Mucosa of gallbladder (tissue), 1 donor: ENCODE measurements around the gene CHCHD6. TPM values are rescaled to one million over a fixed set of nuclear protein-coding genes. Genes with fewer than 3 reads are reported as not detected.

Experiments
- DNase-seq: peaks from one replicate; pipeline ENCODE4 v3.0.0-alpha.2; 2020; ENCODE audit warnings: low spot score
- total RNA-seq: library from RNA; stranded (reverse); gene quantifications from one replicate; pipeline ENCODE4 v1.2.1, GENCODE V29; 2021
- donor health status: DM: no; HTN: no; CAD: no.

CHCHD6 gene
- total RNA-seq, 1 donor from 2014 or later: 12.3 TPM

GRCh38 chr3:126668450-126669401 lies 35.3 kb upstream of the CHCHD6 start:
- no peak for DNase-seq

GRCh38 chr3:126671521-126671920 lies 32.5 kb upstream of the CHCHD6 start:
- DNase-seq: no peak

- DNase-seq: no peak
Observed at GRCh38 chr3:126672340-126672739, 31.7 kb upstream of the CHCHD6 start.

- no peak for DNase-seq
Observed at GRCh38 chr3:126672741-126673140, 31.3 kb upstream of the CHCHD6 start.

GRCh38 chr3:126676919-126677705 lies 26.9 kb upstream of the CHCHD6 start:
- DNase-seq: no peak

- no peak for DNase-seq
Observed at GRCh38 chr3:126677862-126678503, 26.1 kb upstream of the CHCHD6 start.

- DNase-seq: no peak
Observed at GRCh38 chr3:126678693-126679317, 25.2 kb upstream of the CHCHD6 start.

- DNase-seq: peak; percentile 83
Observed at GRCh38 chr3:126679318-126679751, 24.7 kb upstream of the CHCHD6 start.

- no peak for DNase-seq
Observed at GRCh38 chr3:126679831-126680666, 24.0 kb upstream of the CHCHD6 start.

GRCh38 chr3:126680667-126681055 lies 23.4 kb upstream of the CHCHD6 start:
- no peak for DNase-seq

GRCh38 chr3:126682009-126682408 lies 22.0 kb upstream of the CHCHD6 start:
- DNase-seq: no peak

- DNase-seq: no peak
Observed at GRCh38 chr3:126683069-126683468, 21.0 kb upstream of the CHCHD6 start.

- no peak for DNase-seq
Observed at GRCh38 chr3:126684218-126684751, 19.8 kb upstream of the CHCHD6 start.

GRCh38 chr3:126685021-126685420 lies 19.0 kb upstream of the CHCHD6 start:
- no peak for DNase-seq

GRCh38 chr3:126685493-126685892 lies 18.5 kb upstream of the CHCHD6 start:
- DNase-seq: no peak

GRCh38 chr3:126691765-126692164 lies 12.3 kb upstream of the CHCHD6 start:
- DNase-seq: no peak

- DNase-seq: no peak
Observed at GRCh38 chr3:126692858-126693257, 11.2 kb upstream of the CHCHD6 start.

GRCh38 chr3:126693921-126694320 lies 10.1 kb upstream of the CHCHD6 start:
- DNase-seq: no peak

GRCh38 chr3:126696701-126697267 lies 7.3 kb upstream of the CHCHD6 start:
- DNase-seq: no peak

- no peak for DNase-seq
Observed at GRCh38 chr3:126699011-126699410, 5.0 kb upstream of the CHCHD6 start.
